HCT116 (cell line): ENCODE measurements around the gene RNU7-1. TPM values are rescaled to one million over a fixed set of nuclear protein-coding genes. Genes with fewer than 3 reads are reported as not detected.

Experiments used
- ATAC-seq: fragments of 200-7000 bp; cut with Tn5 transposase; 2 replicates; pipeline ENCODE4 v1.9.1; 2020; ENCODE audit warnings: mild to moderate bottlenecking, moderate library complexity
- BruUV-seq: library from RNA; stranded (reverse); fragments of 400-500 nt; replicated peaks from 2 replicates; lab custom pipeline; 2021; lab: Mats Ljungman, UMichigan
- CTCF ChIA-PET: fragments of 300-600 bp; sonication (Branson Sonifier 250); formaldehyde crosslinking; loops from one replicate; lab custom pipeline; 2021; ENCODE audit warnings: antibody characterized with exemption; lab: Charles Lee
- POLR2A ChIA-PET: fragments of 300-600, 350-600 bp; sonication (Branson Sonifier 250); formaldehyde crosslinking; loops from one replicate; lab custom pipeline; 2021; ENCODE audit warnings: antibody characterized with exemption; lab: Charles Lee
- RAD21 ChIA-PET, 2 experiments: fragments of 300-600 bp; sonication (Branson Sonifier 250); formaldehyde crosslinking; loops; one replicate each; lab custom pipeline; 2023; ENCODE audit warnings: low total read pairs in 2 of 2; ENCODE audit not compliant: uncharacterized antibody in 2 of 2, unreplicated experiment in 2 of 2, low non-redundant PET in 1 of 2; lab: Charles Lee
- DNase-seq: peaks from one replicate; pipeline ENCODE4 v3.0.0-alpha.2; 2010; ENCODE audit warnings: low read depth, low spot score
- H2AFZ ChIP-seq: fragments of 200-600 bp; shearing (Covaris generic), sonication (generic); 2 replicates; pipeline ENCODE4 v1.6.1; 2017; ENCODE audit warnings: low read depth, mixed run types, mixed read lengths, antibody characterized with exemption, low read length; ENCODE audit not compliant: poor library complexity, severe bottlenecking
- H3K27ac ChIP-seq: 2 replicates; pipeline ENCODE4 v1.5.1; 2012; ENCODE audit warnings: low read depth, low read length
- H3K27me3 ChIP-seq: fragments of 200-600 bp; sonication (generic); 2 replicates; pipeline ENCODE4 v1.6.1; 2016; ENCODE audit warnings: mixed run types, low read length, mixed read lengths; ENCODE audit not compliant: insufficient read depth
- H3K36me3 ChIP-seq, 2 experiments: fragments of 200-500 bp in 1 of 2; fragments of 200-600 bp in 1 of 2; sonication (Bioruptor generic) in 1 of 2; sonication (generic) in 1 of 2; 2 replicates each; pipeline versions ENCODE4 v1.5.1 to v1.6.1; 2014 to 2016; ENCODE audit warnings: low read length in 2 of 2, inconsistent platforms in 1 of 2, mixed read lengths in 1 of 2, mixed run types in 1 of 2; ENCODE audit not compliant: insufficient read depth in 2 of 2, control insufficient read depth in 1 of 2
- H3K4me1 ChIP-seq, 2 experiments: fragments of 200-600 bp in 1 of 2; sonication (generic) in 1 of 2; 2 replicates each; pipeline versions ENCODE4 v1.5.1 to v1.6.1; 2012 to 2017; ENCODE audit warnings: low read length in 2 of 2, inconsistent platforms in 1 of 2, mild to moderate bottlenecking in 1 of 2, mixed read lengths in 1 of 2, mixed run types in 1 of 2, moderate library complexity in 1 of 2; ENCODE audit not compliant: insufficient read depth in 2 of 2, control insufficient read depth in 1 of 2
- H3K4me2 ChIP-seq: fragments of 200-600 bp; sonication (generic); 2 replicates; pipeline ENCODE4 v1.6.1; 2017; ENCODE audit warnings: mixed run types, low read length, mixed read lengths
- H3K4me3 ChIP-seq, 2 experiments: fragments of 200-600 bp in 1 of 2; sonication (generic) in 1 of 2; replicated peaks in 1 of 2; 2 replicates each; pipeline ENCODE4 v1.5.1; 2011 to 2016; ENCODE audit warnings: low read length in 2 of 2, control low read depth in 1 of 2, low read depth in 1 of 2, mild to moderate bottlenecking in 1 of 2, mixed read lengths in 1 of 2, mixed run types in 1 of 2
- H3K79me2 ChIP-seq: fragments of 200-600 bp; sonication (generic); 2 replicates; pipeline ENCODE4 v1.6.1; 2017; ENCODE audit warnings: mild to moderate bottlenecking, mixed run types, low read length, moderate library complexity, mixed read lengths; ENCODE audit not compliant: insufficient read depth
- H3K9ac ChIP-seq: fragments of 200-600 bp; sonication (generic); 2 replicates; pipeline ENCODE4 v1.6.1; 2016; ENCODE audit warnings: low read length, mixed read lengths
- H3K9me2 ChIP-seq: fragments of 200-600 bp; sonication (generic), shearing (Covaris generic); 2 replicates; pipeline ENCODE4 v1.6.1; 2017; ENCODE audit warnings: mixed run types, mild to moderate bottlenecking, moderate library complexity; ENCODE audit not compliant: insufficient read depth
- H3K9me3 ChIP-seq, 2 experiments: fragments of 200-500 bp in 1 of 2; fragments of 200-600 bp in 1 of 2; sonication (Bioruptor generic) in 1 of 2; sonication (generic) in 1 of 2; 2 replicates each; pipeline ENCODE4 v1.6.1; 2014 to 2017; ENCODE audit warnings: low read length in 2 of 2, mixed read lengths in 2 of 2, inconsistent platforms in 1 of 2, low read depth in 1 of 2, mild to moderate bottlenecking in 1 of 2, mixed run types in 1 of 2, moderate library complexity in 1 of 2; ENCODE audit not compliant: control insufficient read depth in 1 of 2, insufficient read depth in 1 of 2
- H4K20me1 ChIP-seq: fragments of 200-600 bp; sonication (generic), shearing (Covaris generic); 2 replicates; pipeline ENCODE4 v1.6.1; 2017; ENCODE audit warnings: mixed run types, mild to moderate bottlenecking, moderate library complexity; ENCODE audit not compliant: insufficient read depth
- CEBPB ChIP-seq: IDR thresholded peaks from 2 replicates; pipeline ENCODE4 v1.6.1; 2012; ENCODE audit warnings: low read depth
- ELF1 ChIP-seq: IDR thresholded peaks from 2 replicates; pipeline ENCODE4 v1.6.1; 2012; ENCODE audit warnings: low read depth, borderline replicate concordance
- EZH2 ChIP-seq: fragments of 200-600 bp; sonication (generic); IDR thresholded peaks from 2 replicates; pipeline ENCODE4 v1.6.1; 2017; ENCODE audit warnings: antibody characterized with exemption, mixed run types
- FOSL1 ChIP-seq: IDR thresholded peaks from 2 replicates; pipeline ENCODE4 v1.6.1; 2012; ENCODE audit warnings: low read depth
- JUND ChIP-seq: IDR thresholded peaks from 2 replicates; pipeline ENCODE4 v1.6.1; 2012
- POLR2A ChIP-seq: IDR thresholded peaks from 2 replicates; pipeline ENCODE4 v1.7.0; 2011; ENCODE audit warnings: borderline replicate concordance; ENCODE audit not compliant: insufficient read depth, insufficient read length; ENCODE audit errors: extremely low read depth
- SIN3A ChIP-seq: IDR thresholded peaks from 2 replicates; pipeline ENCODE4 v1.6.1; 2012; ENCODE audit warnings: low read depth
- SRF ChIP-seq: IDR thresholded peaks from 2 replicates; pipeline ENCODE4 v1.6.1; 2012; ENCODE audit warnings: low read depth
- TCF7L2 ChIP-seq: IDR thresholded peaks from 2 replicates; pipeline ENCODE4 v1.7.0; 2011; ENCODE audit warnings: borderline replicate concordance, inconsistent platforms; ENCODE audit not compliant: insufficient read depth, insufficient read length; ENCODE audit errors: extremely low read depth
- ZFX ChIP-seq: fragments of 450-650 bp; IDR thresholded peaks from 2 replicates; pipeline ENCODE4 v1.6.1; 2017
- intact Hi-C: fragments of 100-400 bp; cut with micrococcal nuclease; formaldehyde crosslinking; loops from 2 replicates; pipeline ENCODE4 v1.10.0; 2022
- total RNA-seq: library from RNA; stranded (reverse); gene quantifications from one replicate; pipeline ENCODE4 v1.2.1, GENCODE V29; 2021; ENCODE audit not compliant: unreplicated experiment

Gene RNU7-1
- total RNA-seq, 1 experiment from 2014 or later = not detected

DNA sequence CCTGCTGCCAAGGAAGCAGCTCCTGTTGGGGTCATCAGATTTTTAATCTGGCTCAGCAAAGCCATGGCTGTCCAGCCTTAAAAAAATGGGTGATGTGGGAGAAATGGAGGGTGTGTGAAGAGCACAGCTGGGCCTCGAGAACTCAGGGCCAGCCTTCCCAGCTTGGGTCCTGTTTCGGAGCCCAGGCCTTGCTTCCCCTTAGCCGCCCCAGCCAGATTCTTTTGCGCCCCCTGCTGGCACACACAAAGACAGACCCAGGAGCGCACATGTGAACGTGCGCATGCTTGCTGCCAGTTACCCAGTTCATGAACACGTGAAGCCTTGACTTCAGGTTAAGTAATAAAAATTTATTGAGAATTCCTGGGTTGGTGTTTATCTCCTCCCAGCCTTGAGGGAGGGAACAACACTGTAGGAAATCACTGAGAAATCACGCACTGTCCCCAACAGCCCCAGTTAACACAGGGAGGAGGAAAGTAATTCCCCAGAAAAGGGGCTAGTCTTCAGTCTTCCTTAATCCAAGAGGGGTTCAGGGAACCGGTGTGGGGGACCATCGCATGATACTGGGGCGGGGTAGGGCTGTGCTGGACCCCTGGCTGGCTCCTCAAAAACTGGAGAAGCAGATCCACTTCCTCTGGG lies 21.5 kb downstream of the RNU7-1 start (continued):
- TF ChIP-seq ZFX (peak; percentile 57; the same call in 1 of the 2 replicates), FOSL1 (no peak), TCF7L2 (peak; percentile 13), EZH2 (no peak), CEBPB (no peak)
- TF ChIP-seq, all 23 proteins: peak for 7

DNA sequence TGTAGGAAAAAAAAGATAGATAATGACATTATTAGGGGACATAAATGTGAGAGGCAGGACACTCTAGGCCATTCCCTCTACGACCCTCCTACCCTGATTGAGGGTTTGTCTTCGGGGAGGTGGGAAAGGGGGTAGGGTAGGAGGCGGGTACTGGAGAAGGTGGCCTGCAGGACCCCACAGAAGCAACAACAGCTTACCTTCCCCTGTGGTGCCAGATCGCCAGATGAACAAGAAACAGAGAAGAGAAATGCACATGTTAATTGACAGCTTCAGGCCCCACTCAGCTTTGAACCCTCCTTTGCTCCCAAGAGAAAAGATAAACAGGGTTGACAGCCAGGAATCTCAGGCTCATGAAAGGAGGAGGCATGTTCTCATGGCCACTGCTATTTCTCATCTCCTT lies 22.1 kb downstream of the RNU7-1 start:
- Histone ChIP-seq H2AFZ (no peak overlapping the region), H3K9me2 (no peaks in the 10 kb centered on the region), H3K4me1 (peaks cover 34 to 74% of the 10 kb centered on the region in 2 experiments), H3K27ac (peak overlapping the region; percentile 97), H4K20me1 (peaks cover 8% of the 10 kb centered on the region; the same call in 1 of the 2 replicates), H3K27me3 (no peaks in the 10 kb centered on the region), H3K9me3 (no peaks in the 10 kb centered on the region), H3K4me2 (peak overlapping the region; percentile 87), H3K79me2 (peaks cover 75% of the 10 kb centered on the region), H3K4me3 (no peak overlapping the region), H3K36me3 (peaks cover 21 to 39% of the 10 kb centered on the region in 2 experiments; a peak in 2 of 4 replicates), H3K9ac (peak overlapping the region; percentile 100)
- intact Hi-C loops = loop anchor here (1.0 to 2.0 kb wide), 2 partner anchors 41 to 92 kb away; partner anchors contain the start of gene SPSB2
- TF ChIP-seq JUND (no peak), SRF (no peak), EZH2 (no peak), ELF1 (no peak), CEBPB (no peak), POLR2A (no peak), SIN3A (no peak)
- ChIA-PET CTCF (no interaction called here), RAD21 (no interaction called here), POLR2A (interaction anchor here (1.3 to 9.9 kb wide), 2 partner anchors 19 to 94 kb away, joined by 4 to 269 read pairs; partner anchors contain the start of genes C12orf57 and RNU7-1)
- BruUV-seq = no TSS peak
- no peak for DNase-seq
- no peak for ATAC-seq
